GM19351 (cell line): ENCODE results near the gene GRIA1.

Source experiments
- ATAC-seq: cut with Tn5 transposase; IDR thresholded peaks from one replicate; pipeline ENCODE4 v1.9.1; 2021; ENCODE audit warnings: mild to moderate bottlenecking, moderate library complexity; ENCODE audit not compliant: unreplicated experiment

The GRIA1 gene

DNA sequence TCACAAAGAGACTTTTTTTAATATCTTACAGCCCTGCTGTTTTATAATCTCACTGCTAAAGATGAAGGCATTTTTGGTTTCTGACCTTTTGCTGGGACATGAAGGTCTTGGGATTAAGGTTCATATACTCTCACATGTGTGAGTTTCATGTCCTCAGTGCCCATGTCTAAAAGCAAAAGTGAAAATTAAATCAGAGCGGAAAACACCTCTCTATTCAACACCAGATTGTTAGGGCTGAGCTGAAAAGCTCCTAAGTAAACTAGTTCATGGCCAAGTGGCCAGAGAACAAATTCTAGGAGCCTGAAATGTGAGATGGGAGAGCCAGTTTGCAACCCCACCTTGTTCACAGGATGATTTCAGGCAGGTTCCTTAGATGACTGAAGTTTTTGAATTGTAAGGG, 110.9 kb downstream of the GRIA1 start:
- peak; percentile 85 for ATAC-seq

DNA sequence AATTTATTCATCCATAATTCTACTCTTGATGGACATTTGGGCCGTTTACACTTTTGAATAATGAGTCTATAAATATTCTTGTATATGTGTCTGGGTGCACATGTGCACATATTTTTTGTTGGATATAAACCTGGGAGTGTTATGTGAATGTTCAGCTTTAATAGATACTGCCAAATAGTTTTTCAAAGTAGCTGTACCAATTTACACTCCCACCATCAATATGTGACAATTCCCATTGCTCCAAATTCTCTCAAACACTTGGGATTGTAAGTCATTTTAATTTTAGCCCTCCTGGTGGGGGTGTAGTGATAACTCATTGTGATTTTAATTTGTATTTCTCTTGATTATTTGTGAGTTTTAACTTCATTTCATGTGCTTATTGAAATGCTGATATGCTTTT, 114.9 kb downstream of the GRIA1 start:
- ATAC-seq, result no peak

GRCh38 chr5:153610009-153610408, 119.5 kb downstream of the GRIA1 start:
- ATAC-seq, result no peak

GRCh38 chr5:153610811-153611210, 120.3 kb downstream of the GRIA1 start:
- ATAC-seq, result no peak

DNA sequence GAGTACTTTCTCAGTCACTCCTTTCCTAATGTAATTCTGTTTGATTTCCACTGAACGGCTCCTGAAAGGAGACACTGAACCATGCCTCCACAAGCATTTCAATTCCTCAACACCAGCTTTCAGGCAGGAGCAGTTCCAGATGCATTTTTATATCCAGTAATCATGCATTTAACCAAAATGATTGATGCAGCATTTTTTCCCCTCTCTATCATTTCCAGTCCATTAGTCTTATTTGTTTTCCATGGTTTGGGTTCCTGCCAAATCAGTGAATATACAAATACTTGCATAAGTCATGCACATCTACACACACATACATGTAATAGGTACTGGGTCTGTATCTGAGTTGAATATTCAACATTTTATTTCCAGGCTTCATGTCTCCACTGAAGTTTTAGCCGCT, 122.7 kb downstream of the GRIA1 start:
- no peak for ATAC-seq

GRCh38 chr5:153613672-153614071, 123.2 kb downstream of the GRIA1 start:
- ATAC-seq, result no peak

- ATAC-seq, result no peak
These were observed 126.7 kb downstream of the GRIA1 start for GRCh38 chr5:153617190-153617589.

- no peak for ATAC-seq
These were observed 127.8 kb downstream of the GRIA1 start for GRCh38 chr5:153618307-153618706.

GRCh38 chr5:153618867-153619266, 128.4 kb downstream of the GRIA1 start:
- no peak for ATAC-seq

GRCh38 chr5:153619771-153620170, 129.3 kb downstream of the GRIA1 start:
- ATAC-seq, result no peak

GRCh38 chr5:153623124-153623523, 132.7 kb downstream of the GRIA1 start:
- no peak for ATAC-seq

- no peak for ATAC-seq
These were observed 133.4 kb downstream of the GRIA1 start for GRCh38 chr5:153623751-153624450.

DNA sequence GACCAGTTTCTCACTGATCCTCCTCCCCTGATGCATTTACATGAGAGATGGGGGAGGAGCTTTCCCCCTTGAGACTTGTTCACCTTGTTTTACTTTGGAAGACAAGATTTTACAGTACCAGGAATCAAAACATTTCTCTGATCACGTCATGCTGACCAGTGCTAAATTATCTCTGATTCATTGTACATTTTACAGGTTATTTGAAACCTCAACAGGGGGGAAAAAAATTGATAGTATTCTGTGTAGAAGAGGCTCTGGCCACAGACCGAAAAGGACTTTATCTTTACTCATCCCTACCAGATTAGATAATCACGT, 133.9 kb downstream of the GRIA1 start:
- no peak for ATAC-seq

- ATAC-seq, result no peak
These were observed 135.4 kb downstream of the GRIA1 start for GRCh38 chr5:153625826-153626354.

- no peak for ATAC-seq
These were observed 136.4 kb downstream of the GRIA1 start for GRCh38 chr5:153626836-153627235.

DNA sequence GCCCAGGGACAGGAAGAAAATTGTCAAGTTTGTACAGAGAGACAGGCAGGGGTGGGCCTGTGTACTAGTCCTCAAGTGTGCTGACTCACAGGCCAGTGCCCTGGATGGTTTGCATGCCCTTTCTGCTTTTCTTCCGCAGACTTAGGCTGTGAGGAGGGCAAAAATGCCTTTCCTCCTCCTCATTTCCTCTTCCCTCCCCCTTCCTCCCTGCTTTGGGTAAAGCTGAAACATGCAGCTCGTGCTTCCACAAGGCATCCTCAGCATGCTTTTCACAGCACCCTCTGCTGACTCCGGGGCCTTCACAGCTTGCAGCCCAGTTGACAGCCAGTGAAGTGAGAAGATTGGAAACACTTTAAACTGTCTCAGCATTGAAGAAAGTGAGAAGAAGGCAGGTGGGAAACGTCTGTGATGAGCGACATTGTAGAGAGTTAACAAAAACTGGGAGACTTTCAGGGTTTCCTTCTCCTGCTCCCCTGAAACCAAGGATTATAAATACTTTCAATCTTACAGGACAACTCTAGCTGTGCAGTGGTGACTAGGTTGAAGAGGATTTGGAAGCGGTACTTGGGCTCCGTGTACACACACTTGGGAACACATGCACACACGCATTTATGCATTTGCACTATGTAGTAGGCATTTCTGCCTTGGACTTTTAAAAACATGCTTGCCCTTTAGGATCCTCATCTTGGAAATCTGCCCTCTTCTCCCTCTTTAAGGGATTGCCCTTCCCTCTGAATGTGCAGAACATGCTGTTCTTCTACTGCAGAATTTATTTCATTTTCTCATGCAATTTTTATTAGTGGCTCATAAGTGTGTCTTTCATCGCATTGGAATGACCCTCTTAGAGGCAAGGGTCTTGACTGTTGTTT, 138.8 kb downstream of the GRIA1 start:
- no peak for ATAC-seq

- no peak for ATAC-seq
These were observed 140.1 kb downstream of the GRIA1 start for GRCh38 chr5:153630546-153630945.

- ATAC-seq, result no peak
These were observed 142.3 kb downstream of the GRIA1 start for GRCh38 chr5:153632748-153633290.

DNA sequence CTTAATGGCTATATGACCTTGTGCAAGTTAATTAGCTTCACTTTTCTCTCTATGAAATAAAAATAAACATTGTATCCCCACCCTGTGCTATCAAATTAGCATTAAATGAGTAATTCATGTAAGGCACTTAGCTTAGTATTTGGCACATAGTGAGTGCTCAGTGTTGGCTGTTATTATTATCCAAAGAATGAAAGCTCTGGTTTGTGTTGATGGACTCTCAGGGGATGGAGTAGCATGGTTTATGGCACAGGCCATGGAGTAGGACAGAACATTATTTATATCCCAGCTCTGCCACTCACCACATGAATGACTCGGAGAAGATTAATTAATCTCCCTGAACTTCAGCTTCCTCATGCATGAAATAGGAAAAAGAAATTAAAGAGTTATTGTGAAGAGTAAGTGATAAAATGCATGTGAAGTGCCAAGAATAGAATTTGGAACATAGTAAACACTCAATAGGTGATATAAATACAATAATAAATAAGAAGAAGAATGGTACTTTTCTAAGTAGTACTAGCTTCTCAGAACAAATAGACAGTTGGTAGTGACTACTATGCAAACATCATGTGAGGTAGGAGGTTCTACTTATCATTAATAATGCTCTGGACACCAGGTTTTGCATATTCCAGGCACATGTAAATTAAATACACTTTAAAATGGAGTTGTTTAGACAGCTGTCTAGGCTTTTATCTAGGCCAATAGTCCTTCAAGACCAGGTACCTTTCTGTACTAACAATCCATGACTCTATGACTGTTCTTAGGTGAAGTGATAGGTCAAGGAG, 146.4 kb downstream of the GRIA1 start:
- ATAC-seq, result no peak

- no peak for ATAC-seq
These were observed 149.8 kb downstream of the GRIA1 start for GRCh38 chr5:153640293-153640692.

- ATAC-seq, result no peak
These were observed 150.8 kb downstream of the GRIA1 start for GRCh38 chr5:153641183-153641688.
